GM11168 (cell line): Measurements from ENCODE around the gene COMT.
"Not testable (repeated sequence)": the region's sequence is repeated elsewhere in the genome, so short reads cannot be mapped to it uniquely, and the experiment has no call there.

Experiments used
- in situ Hi-C: fragments of 300-500 bp; cut with MboI; formaldehyde crosslinking; loops from one replicate; pipeline ENCODE4 v1.12.0; 2022; ENCODE audit warnings: low sequenced_read_pairs; ENCODE audit not compliant: unreplicated experiment

COMT gene

DNA sequence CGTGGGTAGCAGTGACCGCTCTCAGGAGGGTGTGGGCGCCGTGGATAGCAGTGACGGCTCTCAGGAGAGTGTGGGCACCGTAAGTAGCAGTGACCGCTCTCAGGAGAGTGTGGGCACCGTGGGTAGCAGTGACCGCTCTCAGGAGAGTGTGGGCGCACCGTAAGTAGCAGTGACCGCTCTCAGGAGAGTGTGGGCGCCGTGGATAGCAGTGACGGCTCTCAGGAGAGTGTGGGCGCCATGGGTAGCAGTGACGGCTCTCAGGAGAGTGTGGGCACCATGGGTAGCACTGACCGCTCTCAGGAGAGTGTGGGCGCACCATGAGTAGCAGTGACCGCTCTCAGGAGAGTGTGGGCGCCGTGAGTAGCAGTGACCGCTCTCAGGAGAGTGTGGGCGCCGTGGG, 34.7 kb upstream of the COMT start:
- in situ Hi-C loops, result not testable (repeated sequence)

DNA sequence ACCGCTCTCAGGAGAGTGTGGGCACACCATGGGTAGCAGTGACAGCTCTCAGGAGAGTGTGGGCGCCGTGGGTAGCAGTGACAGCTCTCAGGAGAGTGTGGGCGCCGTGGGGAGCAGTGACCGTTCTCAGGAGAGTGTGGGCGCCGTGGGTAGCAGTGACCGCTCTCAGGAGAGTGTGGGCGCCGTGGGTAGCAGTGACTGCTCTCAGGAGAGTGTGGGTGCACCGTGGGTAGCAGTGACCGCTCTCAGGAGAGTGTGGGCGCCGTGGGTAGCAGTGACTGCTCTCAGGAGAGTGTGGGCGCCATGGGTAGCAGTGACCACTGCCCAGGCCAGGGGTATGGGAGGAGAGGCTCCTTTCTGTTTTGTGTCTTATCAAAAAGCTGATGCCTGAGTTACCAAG, 33.7 kb upstream of the COMT start:
- in situ Hi-C loops, result not testable (repeated sequence)

DNA sequence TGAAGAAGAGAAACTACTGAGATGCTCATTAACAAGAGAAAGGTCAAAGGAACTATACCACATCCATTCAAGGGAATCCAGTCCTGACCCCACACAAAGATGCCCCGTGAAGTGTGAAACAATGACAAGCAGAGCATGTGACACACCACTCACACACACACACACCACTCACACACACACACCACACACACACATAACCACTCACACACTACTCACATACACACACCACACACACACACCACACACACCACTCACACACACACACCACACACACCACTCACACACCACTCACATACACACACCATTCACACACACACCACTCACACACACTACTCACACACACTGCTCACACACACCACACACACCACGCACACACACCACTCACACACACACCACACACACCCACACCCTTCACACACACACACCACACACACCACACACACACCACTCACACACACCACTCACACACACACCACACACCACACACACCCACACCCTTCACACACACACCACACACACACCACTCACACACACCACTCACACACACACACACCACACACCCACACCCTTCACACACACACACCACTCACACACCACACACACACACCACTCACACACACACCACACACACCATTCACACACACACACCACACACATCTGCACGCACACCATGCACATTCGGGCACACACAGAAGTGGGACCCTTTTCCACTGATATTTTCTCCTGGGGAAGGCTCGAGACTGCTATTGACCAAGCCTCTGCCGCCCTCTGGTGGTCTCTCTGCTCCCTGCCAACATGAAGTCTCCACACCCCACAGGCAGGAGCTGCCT, 32.0 kb upstream of the COMT start:
- in situ Hi-C loops, result no loop called here

DNA sequence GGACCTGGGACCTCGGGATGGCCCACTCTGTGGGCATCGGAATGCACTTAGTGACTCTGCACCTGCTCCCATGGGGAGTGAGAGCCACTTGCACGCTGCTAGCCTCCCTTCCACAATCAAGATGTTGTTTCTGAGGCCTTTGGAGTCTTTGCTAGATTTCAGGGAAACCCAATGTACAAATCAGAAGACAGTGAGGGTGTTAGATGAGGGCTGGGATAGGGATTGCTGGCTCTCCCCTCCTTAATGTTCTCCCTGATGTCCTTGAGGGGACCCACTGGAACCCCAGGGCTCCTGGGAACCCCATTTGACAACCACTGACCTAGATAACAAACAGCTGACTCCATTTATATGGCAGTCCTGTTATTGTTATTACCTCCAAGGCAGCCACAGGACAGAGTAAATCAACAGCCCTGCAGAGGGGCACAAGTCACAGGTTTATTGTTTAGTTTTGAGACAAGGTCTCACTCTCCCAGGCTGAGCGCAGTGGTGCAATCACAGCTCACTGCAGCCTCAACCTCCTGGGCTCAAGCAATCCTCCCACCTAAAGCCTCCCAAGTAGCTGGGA, 31.3 kb upstream of the COMT start:
- in situ Hi-C loops, result no loop called here

DNA sequence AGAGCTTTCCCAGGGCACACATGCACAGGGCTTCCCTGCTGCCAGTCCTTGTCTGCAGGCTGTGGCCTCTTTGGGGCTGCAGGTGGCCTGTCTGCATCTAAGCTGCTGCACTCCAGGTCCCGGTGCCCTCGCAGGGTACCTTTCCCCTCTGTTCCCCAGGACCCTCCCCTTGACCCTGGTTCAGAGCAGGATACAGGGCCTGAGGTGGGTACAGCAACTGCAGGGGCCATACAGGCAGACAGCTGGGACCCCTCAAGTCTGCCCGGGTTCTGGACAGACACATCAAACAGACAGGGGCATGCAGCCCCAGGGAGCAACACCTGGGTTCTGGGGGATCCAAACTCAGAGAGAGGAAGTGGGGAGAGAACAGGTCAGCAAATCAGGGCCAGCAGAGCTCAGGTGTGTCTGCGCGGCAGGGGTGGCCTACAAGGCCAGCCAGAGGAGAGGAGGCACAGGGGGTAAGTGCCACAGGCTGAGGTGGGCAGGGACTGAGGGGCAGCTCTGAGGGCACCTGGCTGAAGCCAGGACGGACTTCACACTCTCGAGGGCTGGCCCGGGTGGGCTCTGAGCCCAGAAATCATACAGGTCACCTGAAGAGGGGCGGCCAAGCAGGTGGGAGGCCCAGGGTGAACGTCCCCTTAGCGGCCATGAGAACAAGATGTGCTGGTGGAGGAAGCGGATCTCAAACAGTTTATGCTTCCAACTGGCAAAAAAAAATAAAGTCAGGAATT, 29.9 kb upstream of the COMT start:
- in situ Hi-C loops, result no loop called here

DNA sequence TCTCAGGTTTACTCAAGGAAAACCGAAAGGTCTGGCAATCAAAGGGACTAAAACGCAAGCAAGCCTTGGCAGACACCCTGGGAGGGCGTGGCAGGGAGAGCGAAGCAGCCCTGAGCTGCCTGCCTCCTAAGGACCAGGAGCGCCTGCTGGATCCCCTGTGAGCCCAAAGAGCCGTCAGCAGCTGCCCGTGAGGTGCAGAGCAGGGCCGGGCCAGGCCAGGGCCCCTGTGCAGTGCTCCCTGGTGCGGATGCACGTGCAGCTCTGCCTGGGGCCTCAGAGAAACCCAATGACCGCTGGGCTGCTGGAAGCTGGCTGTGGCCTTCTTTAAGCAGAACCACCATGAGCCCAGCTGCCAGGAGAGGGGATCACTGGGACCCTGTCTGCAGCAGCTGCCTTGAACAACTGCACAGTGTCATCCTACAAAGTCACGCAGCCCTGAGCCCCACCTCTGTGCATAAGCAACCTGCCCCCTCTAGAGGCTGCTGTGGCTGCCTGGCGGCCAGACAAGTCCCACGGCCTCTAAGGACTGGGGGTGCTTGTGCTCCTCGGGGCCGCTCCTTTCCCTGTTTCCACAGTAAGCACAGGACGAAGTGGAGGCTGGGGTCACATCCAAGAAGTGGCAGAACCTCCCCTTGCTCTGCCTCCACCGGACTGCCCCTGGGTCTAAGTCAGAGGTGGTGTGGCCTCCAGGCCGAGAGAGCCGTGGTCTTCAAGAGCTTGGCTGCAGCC, 29.1 kb upstream of the COMT start:
- in situ Hi-C loops, result no loop called here

DNA sequence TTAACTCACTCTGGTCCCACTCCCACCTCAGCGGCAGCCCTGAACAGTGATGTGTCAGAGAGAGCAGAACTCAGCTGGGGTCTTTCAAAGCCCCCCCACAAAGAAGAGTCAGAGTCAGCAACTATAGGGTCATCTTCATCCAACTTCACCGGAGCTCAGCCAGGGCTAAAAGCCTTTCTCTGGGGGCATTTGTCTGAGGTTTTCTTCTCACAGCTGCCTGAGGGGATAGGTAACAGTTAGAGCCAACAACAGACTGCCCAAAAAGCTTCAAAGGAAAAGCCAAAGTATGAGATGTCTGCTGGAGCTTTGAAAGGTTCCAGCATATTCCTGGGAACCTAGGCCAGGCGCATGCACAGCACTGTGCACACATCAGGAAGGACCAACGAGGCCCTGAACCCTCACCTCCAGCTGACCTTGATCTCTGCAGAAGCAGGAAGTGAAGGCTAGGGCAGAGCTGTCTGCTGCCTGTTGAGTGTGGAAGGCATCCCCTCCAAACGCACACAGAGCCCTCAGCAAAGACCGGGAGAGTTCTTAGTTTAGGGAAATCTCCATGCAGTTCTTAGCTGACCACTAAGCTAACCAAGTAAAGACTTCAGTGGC, 28.1 kb upstream of the COMT start:
- in situ Hi-C loops, result no loop called here

DNA sequence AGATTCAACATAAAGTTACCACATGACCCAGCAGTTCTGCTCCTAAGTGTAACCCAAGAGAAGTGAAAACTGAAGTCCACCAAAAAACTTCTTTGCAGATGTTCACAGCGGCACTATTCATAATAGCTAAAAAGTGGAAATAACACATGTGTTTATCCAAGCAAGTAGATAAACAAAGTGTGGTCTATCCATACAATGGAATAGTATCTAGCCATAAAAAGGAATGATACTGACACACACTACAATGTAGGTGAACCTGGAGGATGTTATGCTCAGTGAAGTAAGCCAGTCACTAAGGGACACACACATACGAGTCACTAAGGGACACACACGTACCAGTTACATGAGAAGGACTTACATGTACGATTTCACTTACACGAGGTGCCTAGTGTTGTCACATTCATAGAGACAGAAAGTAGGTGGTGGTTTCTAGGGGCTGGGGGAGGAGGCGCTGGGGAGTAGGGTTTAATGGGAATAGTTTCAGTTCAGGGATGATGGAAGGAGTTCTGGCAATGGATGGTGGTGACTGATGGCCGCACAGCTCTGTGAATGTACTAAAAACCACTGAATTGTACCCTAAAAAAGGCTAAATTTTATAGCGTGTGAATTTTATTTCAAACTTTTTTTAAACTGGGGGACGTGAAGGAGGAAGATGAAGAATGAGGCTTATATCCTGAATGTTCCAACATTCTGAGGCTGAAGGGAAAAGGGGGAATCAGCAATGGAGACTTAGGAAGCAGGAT, 27.2 kb upstream of the COMT start:
- in situ Hi-C loops, result no loop called here

DNA sequence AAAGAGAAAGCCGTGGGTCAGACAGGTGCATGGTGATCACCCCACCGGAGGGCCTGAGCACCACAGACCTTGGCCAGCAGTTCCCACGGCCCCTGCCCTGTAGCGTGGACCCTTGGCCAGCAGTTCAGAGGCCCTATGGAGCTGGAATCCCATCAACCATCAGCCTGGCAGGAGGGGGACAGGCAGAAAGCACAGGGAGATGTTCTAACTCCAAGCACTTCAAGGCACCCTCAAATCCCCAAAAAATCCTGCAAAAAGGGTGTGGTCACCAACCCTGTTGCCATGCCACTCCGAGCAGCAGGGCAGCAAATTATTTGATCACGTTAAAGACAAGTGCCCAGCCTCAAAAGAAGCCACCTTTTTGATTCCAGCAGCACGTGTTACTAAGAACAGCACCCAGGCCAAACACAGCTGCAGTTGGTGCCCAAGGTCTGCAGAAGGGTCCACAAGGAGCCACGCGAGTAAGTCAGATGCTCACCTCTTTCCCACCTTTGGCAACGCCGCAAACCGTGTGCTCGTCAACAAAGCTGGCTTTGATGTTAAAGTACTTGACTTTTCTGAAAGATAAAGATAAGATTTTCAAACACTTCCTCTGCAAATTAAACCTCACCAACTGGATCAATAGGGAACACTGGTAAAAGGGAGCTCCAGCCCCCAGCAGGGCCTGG, 26.2 kb upstream of the COMT start:
- in situ Hi-C loops, result no loop called here

DNA sequence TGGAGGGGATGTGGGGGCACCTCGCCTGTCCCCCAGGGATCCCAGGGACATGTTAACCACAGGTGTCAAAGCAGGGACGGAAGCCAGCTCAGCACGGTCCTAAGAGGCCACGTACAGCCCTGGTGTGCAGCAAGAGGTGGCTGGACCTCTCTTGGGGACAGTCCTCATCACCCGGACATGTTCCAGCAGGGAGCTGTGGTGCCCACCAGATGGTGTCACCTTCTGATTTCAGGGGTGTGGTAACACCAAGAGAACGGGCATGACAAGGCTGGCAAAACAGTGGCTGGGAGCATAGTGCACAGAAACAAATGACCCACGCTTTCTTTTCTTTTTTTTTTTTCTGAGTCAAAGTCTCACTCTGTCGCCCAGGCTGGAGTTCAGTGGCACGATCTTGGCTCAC, 25.6 kb upstream of the COMT start:
- in situ Hi-C loops, result no loop called here

DNA sequence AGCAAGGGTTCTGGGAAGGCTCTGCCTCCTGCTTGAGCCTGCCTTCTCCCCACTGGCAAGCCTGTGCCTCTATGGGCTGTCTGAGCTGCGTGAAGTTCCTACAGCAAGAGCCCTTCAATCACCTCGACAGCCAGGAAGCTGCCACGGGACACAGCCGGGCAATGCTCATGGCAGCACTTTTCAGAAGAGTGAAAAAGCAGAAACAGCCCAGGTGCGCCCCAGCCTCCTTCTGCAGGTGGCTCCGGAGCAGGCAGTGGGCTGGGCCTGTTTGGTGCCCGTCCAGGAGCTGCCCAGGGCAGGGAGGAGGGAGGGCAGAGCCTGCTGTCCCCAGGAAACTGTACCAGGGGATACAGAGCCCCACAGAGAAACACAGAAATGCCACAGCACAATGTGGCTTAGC, 24.6 kb upstream of the COMT start:
- in situ Hi-C loops, result no loop called here

DNA sequence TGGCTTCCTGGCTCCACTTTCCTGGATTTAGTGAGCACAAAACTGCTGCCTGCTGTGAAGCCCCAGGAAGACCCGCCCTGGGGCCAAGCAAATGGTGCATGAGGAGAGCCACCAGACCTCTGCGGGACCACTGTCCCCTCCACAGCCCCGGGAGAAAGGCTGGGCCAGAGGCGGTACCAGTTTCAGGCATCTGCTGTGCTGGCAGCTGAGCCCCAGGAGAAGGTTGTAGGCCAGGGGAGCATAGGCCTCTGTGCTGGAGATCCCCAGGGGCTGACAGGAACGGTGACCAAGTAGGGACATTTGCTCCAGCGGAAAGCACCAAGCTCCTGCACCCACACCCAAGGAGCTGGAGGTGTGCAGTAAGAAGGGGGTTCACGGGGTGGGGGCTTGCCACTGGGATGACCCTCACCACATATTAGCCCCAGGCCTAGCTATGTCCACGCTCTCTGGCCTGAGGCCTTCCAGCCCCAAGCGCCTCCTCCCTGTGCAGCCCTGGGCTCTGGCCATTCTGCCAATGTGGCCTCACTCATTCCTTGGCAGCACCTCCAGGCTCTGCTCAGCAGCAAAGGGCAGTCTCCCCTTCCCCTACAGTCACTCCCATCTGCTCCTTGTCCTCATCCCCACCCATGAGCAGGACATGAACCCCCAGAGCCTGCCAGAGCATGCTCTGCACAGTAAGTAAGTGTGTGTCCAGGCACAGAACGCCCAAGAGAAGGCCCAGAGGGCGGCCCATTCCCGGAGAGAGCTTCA, 24.0 kb upstream of the COMT start:
- in situ Hi-C loops, result no loop called here

DNA sequence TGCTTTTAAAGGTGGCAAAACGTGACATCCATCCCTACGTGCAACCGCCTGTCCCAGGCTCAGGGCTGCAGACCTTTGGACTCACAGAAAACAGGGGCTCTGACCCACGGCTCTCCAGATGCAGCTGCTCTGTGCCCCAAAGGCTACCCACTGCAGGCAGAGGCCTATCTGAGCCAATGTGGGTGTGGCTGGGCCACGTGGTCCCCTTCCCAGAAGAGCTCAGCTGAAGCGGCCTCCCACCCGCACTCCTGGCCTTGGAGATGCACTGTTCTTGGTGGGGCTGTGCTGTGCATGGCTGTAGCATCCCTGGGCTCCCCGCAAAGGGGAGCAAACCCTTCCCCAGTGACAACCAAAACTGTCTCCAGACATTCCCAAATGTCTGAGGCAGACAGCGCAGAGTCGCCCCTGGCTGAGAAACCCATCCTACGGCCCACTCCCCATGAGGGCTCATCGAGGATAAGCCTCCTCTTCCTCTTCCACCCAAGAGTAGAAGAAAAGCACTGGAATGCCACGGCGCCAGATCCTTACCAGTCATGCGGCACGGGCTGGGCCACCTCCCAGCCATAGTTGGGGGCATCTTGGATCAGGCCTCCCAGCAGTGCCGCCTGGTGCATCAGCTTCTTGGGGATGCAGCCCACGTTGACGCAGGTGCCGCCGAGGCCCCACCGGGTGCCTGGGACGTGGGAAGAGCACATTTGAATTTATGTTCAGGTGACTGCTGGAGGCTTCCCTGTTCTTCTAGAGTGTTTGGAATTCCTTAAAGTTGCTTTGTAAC, 23.1 kb upstream of the COMT start:
- in situ Hi-C loops, result no loop called here

DNA sequence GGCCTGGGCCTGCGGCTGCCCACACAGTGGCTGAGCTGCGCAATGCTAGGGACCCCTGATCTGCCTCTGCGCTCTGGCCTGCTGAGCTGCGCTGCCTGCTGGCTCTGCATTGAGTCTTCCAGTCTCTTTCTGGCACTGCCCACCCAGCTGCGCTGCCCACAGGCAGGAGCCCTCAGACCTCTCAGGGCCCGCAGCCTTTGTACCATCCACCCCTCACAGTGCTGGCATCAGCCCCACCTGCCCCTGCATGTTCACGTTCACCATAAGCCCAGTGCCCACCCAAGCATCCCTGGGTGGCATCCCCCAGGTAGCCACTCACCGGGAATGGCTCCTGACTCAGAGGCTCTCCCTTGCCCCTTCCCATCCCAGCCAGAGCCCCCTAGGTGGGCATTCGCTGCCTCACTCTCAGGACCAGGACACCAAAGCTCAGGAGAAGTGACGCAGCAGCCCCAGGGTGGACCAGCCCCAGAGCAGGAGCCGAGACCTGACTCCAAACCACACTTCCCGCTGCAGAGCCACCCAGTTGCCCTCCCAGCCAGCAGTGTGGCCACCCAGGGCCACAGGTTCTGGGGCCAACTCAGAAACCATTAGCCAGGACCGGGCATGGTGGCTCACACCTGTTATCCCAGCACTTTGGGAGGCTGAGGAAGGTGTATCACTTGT, 21.7 kb upstream of the COMT start:
- in situ Hi-C loops, result no loop called here

DNA sequence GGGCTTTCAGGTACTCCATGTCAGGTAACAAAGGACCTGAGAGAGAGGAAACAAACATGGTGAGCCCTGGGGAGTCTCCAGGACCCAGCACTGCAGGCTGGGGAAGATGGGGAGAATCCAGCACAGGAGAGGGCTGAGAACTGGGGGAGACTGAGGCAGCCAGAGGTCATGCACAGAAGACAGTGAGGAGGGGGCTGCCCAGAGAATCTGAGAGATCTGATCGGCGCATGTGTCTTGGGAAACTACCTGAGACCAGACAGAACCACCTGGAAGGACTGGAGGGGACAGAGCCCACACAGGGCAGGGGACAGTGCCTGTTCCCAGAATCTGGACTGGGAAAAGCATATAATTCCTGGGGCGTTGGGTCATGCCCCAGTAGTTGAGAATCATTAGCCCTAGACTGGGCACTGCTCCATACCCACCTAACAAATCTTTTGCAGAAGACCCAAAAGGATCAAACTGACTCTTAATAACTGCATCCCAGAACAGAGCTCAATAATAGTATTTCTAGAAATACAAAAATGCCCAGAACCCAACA, 20.0 kb upstream of the COMT start:
- in situ Hi-C loops, result no loop called here

DNA sequence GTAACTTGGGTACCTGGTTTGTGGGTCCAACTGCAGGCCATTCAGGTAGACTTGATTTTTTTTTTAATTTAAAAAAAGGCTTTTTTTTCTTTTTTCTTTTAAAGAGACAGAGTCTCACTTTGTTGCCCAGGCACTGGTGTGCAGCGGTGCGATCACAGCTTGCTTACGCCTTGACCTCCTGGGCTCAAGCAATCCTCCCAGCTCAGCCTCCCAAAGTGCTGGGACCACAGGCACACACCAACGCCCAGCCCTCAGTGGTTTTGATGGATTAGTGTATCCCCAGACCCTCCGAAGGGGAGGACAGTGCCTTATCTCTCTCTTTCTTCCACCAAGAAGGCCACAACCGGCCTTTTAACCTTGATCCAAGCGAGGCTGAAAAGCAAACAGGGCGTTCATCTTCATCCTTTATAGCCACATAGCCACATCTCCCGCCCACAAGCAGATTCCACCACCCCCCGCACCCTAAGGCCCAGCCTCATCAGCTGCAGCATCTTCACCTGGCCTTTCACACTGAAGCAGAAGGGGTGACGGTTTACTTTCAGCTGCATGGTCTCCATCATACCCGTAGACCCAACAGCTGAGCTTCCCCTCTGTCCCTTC, 17.6 kb upstream of the COMT start:
- in situ Hi-C loops, result no loop called here

DNA sequence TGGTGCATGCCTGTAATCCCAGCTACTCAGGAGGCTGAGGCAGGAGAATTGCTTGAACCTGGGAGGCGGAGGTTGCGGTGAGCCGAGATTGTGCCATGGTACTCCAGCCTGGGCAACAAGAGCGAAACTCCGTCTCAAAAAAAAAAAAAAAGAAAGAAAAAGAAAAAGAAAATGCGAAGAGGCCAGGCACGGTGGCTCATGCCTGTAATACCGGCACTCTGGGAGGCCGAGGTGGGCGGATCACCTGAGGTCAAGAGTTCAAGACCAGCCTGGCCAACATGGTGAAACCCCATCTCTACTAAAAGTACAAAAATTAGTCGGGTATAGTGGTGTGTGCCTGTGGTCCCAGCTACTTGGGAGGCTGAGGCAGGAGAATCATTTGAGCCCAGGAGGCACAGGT, 15.5 kb upstream of the COMT start:
- in situ Hi-C loops, result not testable (repeated sequence)
